GM21360 (cell line): ENCODE results near the gene PCDHB14.
"Not testable (repeated sequence)": the region's sequence is repeated elsewhere in the genome, so short reads cannot be mapped to it uniquely, and the experiment has no call there.

Experiments used
- ATAC-seq: cut with Tn5 transposase; IDR thresholded peaks from one replicate; pipeline ENCODE4 v1.9.1; 2021; ENCODE audit warnings: mild to moderate bottlenecking, moderate library complexity; ENCODE audit not compliant: unreplicated experiment

PCDHB14 gene

GRCh38 chr5:141208478-141208877 lies 14.7 kb upstream of the PCDHB14 start, which contains the start of gene PCDHB12:
PCDHB12 (plus strand) TSS chr5:141208719; CDS start chr5:141208908, 189 bp downstream.
- no peak for ATAC-seq

- not testable (repeated sequence) for ATAC-seq
Observed at GRCh38 chr5:141210281-141210680, 12.9 kb upstream of the PCDHB14 start.

GRCh38 chr5:141210849-141211248 lies 12.3 kb upstream of the PCDHB14 start:
- ATAC-seq: not testable (repeated sequence)

- not testable (repeated sequence) for ATAC-seq
Observed at GRCh38 chr5:141213656-141214339, 9.3 kb upstream of the PCDHB14 start, which contains the start of gene PCDHB13. PCDHB13 (plus strand) TSS chr5:141213919; CDS start chr5:141214124, 205 bp downstream.

GRCh38 chr5:141214583-141214982 lies 8.6 kb upstream of the PCDHB14 start:
- not testable (repeated sequence) for ATAC-seq

- ATAC-seq: not testable (repeated sequence)
Observed at GRCh38 chr5:141215504-141215903, 7.6 kb upstream of the PCDHB14 start.

- ATAC-seq: not testable (repeated sequence)
Observed at GRCh38 chr5:141216035-141216434, 7.1 kb upstream of the PCDHB14 start.

GRCh38 chr5:141224844-141225243 lies 1.7 kb downstream of the PCDHB14 start:
- ATAC-seq: not testable (repeated sequence)

GRCh38 chr5:141225421-141225820 lies 2.3 kb downstream of the PCDHB14 start:
- ATAC-seq: not testable (repeated sequence)

- no peak for ATAC-seq
Observed at GRCh38 chr5:141234109-141234667, 11.0 kb downstream of the PCDHB14 start.

- ATAC-seq: not testable (repeated sequence)
Observed at GRCh38 chr5:141235922-141236321, 12.8 kb downstream of the PCDHB14 start.

GRCh38 chr5:141236516-141237313 lies 13.6 kb downstream of the PCDHB14 start:
- no peak for ATAC-seq

GRCh38 chr5:141241496-141241895 lies 18.4 kb downstream of the PCDHB14 start:
- no peak for ATAC-seq

GRCh38 chr5:141245250-141245717 lies 22.1 kb downstream of the PCDHB14 start, which contains the start of gene PCDHB15:
PCDHB15 (plus strand) TSS chr5:141245395; CDS start chr5:141245579, 184 bp downstream.
- ATAC-seq: no peak

- ATAC-seq: not testable (repeated sequence)
Observed at GRCh38 chr5:141246971-141247370, 23.8 kb downstream of the PCDHB14 start.

GRCh38 chr5:141247434-141247833 lies 24.3 kb downstream of the PCDHB14 start:
- ATAC-seq: not testable (repeated sequence)

GRCh38 chr5:141250576-141250975 lies 27.4 kb downstream of the PCDHB14 start:
- ATAC-seq: no peak

- no peak for ATAC-seq
Observed at GRCh38 chr5:141258464-141258863, 35.3 kb downstream of the PCDHB14 start.

GRCh38 chr5:141258948-141259347 lies 35.8 kb downstream of the PCDHB14 start:
- ATAC-seq: no peak

- no peak for ATAC-seq
Observed at GRCh38 chr5:141260458-141261237, 37.5 kb downstream of the PCDHB14 start.

- ATAC-seq: no peak
Observed at GRCh38 chr5:141261238-141261546, 38.0 kb downstream of the PCDHB14 start.
